GM20431 (cell line): Measurements from ENCODE around the gene CYP26B1.

Source experiments
- in situ Hi-C: fragments of 300-500 bp; cut with MseI, MboI; formaldehyde crosslinking; loops from one replicate; pipeline ENCODE4 v1.15.0; 2020; ENCODE audit warnings: low sequenced_read_pairs; ENCODE audit not compliant: unreplicated experiment

The CYP26B1 gene

DNA sequence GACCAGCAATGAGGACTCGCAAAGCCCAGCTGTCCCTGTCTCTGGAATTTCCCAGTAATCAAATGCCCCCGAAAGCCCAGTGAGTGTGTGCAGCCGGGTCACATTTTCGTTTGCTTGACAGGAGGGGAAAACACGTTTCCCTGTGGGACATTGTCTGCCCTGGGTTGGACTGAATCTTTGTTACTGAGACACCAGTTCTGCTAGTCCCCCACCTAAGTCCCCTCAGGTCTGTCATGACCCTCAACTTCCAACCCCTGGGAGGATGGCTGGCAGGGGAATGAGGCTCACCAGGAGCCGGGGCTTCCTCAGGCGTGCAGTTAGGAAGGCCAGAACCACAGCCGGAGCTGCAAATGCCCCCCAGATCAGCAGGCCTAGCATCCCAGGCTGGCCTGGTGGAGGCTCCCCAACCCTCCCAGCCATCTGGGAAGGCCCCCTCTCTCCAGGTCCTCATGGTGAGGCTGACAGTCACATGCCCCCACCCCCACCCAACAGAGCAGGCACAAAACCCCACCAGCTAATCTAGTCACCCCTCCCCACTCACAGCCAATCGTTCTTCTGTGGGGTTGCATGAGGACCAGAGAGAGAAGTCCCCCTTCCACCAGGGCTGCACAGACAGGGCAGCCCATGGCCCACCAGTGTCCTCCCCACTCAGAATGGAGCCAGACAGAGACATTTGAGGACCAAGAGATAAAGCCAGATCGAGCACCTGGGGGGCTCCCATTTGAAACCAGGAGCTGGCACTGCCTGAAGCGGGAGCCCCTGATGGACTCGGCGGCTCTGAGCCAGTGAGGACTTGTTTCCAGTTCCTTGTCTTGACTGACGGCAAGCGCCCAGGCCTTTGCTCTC lies 33.6 kb downstream of the CYP26B1 start:
- in situ Hi-C loops = no loop called here

- in situ Hi-C loops = no loop called here
These were observed 34.4 kb downstream of the CYP26B1 start for GRCh38 chr2:72112981-72113846.

- in situ Hi-C loops = no loop called here
These were observed 35.3 kb downstream of the CYP26B1 start for GRCh38 chr2:72112401-72112800.

DNA sequence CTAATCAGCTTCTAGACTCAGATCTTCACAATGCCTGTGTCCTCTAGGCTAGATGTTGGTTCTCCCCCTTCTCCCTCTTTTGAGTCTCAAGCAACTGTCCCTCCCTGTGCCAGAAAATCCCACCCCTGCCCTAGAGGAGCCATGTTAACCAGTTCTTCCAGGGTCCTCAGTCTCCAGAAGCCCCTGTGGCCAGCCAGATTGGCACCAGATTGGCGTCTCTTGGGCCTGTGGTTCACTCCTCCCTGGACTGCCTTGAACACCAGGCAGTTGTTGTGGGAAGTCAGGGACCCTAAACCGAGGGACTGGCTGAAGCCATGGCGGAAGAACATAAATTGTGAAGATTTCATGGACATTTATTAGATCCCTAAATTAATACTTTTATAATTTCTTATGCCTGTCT lies 36.6 kb downstream of the CYP26B1 start:
- in situ Hi-C loops = no loop called here

GRCh38 chr2:72109904-72110303 lies 37.8 kb downstream of the CYP26B1 start:
- in situ Hi-C loops = no loop called here

GRCh38 chr2:72109291-72109690 lies 38.4 kb downstream of the CYP26B1 start:
- in situ Hi-C loops = no loop called here

DNA sequence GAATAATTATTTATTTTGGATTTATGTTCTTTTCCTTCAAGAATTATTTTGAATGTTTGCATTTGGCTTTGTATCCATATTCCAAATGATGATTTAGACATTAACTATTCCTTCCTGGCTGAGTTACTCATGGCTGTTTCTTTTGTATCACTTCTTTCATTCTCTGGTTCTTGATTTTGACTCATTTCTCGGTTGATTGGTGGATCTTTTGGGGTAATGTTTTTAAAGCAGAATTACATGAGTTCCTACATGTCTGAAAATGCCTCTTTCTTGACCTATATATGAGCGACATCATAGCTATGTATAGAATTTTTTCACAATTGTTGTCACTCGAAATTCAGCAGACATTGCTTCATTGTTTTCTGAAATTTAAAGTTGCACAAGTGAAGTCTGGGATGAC lies 39.5 kb downstream of the CYP26B1 start:
- in situ Hi-C loops = no loop called here

- in situ Hi-C loops = no loop called here
These were observed 40.7 kb downstream of the CYP26B1 start for GRCh38 chr2:72106978-72107377.

- in situ Hi-C loops = no loop called here
These were observed 42.7 kb downstream of the CYP26B1 start for GRCh38 chr2:72104821-72105588.

DNA sequence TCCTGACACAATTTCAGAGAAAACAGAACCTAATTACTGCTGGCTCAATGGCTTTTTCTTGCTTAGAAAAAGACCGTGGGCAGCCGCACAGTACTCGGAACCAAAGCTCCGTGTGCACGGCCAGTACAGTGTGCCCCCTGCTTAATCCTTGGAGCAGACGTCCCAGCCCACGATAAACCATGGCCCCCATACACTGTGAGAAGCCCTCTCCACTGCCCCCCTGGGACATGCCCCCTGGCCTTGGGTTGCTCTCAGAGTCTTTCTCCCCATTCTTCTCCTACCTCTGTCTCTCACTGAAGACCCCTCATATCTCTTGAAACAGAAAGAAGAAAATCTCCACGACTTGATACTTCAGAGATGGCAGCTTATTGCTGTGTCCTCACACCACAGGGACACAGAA lies 44.0 kb downstream of the CYP26B1 start:
- in situ Hi-C loops = no loop called here

- in situ Hi-C loops = no loop called here
These were observed 44.5 kb downstream of the CYP26B1 start for GRCh38 chr2:72103161-72103560.

- in situ Hi-C loops = no loop called here
These were observed 48.7 kb downstream of the CYP26B1 start for GRCh38 chr2:72098935-72099334.

GRCh38 chr2:72097276-72097675 lies 50.4 kb downstream of the CYP26B1 start:
- in situ Hi-C loops = no loop called here

GRCh38 chr2:72096181-72096580 lies 51.5 kb downstream of the CYP26B1 start:
- in situ Hi-C loops = no loop called here

DNA sequence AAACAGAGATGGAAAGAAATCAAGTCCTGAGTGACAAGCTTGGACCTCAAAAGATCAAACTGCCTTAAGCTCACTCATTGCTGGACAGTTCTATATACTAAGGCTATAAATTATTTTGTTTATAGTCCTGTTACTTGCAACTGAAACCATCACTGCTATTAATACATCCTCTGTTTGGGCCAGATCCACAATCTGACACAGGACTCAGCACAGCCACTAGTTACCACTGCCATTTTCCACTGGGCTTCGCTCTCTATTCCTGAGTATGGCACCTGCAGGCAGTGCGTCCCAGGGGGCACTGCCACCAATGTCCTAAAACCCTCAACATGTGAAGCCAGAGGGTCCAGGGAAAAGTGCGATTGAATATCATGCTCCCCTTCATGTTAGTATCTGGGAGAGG lies 52.3 kb downstream of the CYP26B1 start:
- in situ Hi-C loops = no loop called here

DNA sequence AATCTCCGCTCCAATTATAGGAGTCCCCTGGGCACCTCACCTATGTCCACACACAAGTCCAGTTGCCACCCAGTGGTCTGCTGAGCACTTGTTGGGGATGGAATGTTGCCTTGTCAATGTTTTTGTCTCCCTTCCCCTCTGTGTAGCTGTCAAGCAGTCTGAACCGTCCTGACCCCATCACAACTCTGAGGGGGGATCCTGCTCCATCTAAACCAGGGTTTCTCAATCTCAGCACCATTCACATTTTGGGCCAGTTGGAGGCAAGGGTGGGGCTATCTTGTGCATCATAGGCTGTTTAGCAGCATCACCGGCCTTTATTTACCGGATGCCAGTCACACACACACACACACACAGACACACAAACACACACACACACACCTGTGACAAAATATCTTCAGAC lies 53.0 kb downstream of the CYP26B1 start:
- in situ Hi-C loops = no loop called here

- in situ Hi-C loops = no loop called here
These were observed 55.6 kb downstream of the CYP26B1 start for GRCh38 chr2:72092111-72092510.

DNA sequence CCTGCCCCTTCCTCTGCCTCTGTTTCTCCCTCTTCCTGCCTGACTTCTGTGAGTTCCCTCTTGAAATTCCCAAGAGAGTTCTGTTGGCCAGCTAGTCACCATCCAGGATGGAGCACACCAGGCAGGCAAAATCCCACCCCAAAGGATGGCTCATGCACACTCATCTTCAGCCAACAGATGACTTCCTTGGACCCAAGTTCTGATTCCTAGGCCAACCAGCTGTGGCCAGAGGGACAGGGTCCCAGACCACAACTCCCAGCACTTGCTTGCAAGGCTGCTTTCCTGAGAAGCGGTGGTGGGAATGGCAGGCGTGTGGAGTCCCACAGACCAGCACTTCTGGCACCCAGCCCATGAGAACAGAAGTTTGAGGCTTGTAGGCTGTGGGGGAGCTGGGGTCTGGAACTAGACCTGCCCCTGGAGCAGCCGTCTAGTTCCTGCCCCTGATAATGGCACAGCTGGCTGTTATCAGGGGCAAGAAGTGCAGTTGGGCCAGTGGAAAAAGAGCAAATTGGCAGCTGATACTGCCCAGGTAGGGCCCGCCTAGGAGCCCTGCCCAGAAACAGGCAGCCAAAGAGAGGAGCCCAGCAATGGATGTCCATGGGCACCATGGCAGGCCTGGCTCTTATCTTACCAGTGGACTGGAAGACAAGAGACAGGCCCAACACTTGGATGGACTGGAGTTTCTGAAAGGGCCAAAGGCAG lies 56.7 kb downstream of the CYP26B1 start:
- in situ Hi-C loops = no loop called here

DNA sequence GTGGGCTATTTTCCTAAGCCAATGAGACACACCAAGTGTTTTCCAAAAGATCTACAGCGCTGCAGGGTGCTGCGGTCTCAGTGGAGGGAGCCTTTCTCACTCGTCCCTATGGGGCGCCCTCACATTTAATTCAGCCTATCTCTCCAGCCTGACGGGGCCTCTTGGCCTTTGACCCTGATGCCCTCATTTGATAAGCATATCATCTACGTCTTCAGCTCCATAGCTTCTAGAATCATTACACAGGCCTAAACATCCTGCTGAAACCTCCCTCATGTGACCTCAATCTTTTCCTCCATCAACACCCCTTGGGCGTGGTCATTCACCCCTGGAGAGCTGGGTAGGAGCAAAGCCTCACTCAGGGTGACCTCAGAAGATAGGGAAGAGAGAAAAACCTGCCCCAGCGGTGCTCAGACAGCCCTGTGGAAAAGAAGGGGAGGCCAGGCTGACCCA lies 57.4 kb downstream of the CYP26B1 start:
- in situ Hi-C loops = no loop called here

DNA sequence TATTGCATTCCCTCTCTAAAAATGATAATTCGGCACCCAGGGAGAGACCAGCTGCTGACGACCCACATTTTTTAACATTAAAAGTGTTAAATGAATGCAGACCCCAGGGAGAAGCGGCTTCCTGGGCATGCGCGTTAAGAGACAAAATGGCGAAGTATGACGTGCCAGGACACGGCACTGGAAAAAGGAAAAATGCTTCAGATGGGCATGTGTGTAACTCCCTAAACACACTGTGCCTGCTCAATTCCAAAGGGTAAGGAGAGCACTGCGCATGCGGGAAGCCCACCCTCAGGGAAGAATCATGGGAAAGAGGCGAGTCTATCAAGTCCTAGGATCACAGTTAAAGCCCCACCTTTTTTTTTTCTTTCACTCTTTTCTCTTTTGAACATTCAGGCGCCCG lies 58.1 kb downstream of the CYP26B1 start:
- in situ Hi-C loops = no loop called here
